ENCODE data around the gene MICAL1.
A peak's percentile ranks its signal among the peaks of the same experiment; 100 is the strongest.
"Not testable (repeated sequence)": the region's sequence is repeated elsewhere in the genome, so short reads cannot be mapped to it uniquely, and the experiment has no call there.

Gene MICAL1

DNA sequence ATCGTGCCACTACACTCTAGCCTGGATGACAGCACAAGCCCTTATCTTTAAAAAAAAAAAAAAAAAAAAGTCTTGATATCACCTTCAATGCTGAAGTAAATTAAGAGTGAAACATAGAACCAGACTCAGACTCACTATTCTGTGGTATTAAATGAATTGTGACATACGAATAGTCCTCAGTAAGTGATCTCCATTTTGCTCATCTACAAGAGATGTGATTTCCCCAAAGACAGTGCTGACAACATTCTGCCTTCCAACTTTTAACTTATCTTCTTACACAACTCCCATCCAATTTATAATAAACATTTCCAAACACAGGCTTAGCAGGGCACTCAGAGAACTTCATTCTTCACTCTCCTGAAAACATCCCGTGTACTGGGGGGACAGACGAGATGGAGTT is 19.4 kb upstream of the MICAL1 start:
- no peak for DNase-seq

DNA sequence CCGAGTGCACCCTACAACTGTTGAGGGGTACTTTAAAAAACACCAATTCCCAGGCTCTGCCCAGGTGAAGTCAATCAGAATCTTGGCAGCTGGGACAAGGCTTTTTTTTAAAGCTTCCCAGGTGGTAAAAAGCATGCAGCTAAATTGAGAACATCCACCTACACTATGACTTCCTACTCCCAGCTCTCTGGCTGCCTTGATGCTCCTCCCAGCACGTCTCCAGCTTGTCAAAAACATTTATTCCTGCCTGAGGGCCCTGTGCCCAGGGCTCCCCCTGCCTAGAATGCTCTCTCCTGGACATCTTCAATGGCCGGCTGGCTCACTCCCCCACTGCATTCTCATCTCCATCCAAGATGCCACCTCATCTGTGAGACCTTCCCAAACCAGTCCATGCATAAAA is 17.5 kb upstream of the MICAL1 start:
- DNase-seq, result no peak

DNA sequence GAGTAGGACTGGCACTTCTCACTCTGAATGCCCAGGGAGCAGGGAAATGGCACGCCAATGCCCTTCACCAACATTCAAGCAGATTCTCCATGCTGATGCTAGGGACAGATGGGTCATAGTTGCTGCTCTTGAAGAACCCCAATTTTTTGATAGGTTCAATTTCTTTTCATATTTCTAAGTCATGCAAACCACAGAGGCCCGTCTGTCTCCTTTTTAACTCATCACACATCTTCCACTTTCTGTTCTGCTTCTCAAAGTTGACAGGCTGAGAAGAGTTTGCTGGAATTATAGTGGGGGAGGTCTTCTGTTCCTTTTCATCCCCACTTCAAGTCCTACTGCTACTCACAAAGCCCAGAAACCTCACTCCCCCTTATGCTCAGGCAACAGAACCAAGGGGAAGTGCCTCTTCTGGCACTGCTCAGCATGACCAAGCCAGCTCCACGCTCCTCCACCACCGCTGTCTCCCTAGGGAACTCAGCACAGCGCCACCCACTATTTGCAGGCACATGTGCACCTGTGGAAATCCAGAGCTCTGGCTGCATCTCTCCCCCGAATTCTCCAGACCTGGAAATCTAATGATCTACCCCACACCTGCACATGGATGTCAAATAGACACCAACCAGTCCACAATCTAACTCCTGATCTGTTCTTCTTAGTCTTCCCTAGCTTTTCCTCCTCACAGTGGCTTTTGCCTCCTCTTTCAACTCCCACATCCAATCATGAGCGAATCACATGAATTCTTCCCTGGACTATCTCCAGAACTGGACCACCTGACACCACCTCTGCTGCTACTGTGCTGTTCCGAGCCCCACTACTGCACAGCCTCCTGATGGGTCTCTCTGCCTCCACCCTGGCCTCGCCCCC is 16.8 kb upstream of the MICAL1 start:
- DNase-seq, result no peak

DNA sequence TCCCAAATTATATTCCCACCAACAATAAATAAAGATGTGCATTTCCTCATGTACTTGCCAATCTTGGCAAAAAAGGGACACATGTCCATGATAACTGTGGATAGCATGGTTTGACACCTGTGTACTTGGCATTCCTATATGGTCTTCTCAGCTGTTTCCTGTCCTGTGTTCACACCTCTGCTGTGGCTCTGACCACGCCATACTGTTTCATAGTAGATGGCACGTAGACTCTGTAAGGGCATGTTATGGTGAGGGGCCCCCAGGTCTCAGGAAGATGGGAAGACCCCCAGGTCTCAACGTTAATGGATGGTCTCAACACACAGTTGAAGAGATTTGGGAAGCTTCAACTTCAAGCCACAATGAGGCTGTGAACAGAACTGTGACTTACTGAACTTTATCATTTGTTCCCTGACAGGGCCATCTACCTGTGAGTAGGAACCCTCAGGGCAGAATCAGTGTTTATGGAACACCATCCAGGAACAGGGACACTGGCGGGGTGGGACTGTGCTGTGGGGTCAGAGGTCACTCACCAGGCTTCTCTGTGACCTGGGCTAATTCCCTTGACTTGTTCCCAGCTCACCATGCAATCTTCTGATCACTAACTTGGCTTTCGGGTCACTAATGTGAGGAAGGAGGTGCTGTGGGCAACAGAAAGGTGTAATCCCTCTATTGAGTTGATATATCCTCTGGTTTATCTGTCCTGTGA is 15.7 kb upstream of the MICAL1 start:
- DNase-seq, result no peak

DNA sequence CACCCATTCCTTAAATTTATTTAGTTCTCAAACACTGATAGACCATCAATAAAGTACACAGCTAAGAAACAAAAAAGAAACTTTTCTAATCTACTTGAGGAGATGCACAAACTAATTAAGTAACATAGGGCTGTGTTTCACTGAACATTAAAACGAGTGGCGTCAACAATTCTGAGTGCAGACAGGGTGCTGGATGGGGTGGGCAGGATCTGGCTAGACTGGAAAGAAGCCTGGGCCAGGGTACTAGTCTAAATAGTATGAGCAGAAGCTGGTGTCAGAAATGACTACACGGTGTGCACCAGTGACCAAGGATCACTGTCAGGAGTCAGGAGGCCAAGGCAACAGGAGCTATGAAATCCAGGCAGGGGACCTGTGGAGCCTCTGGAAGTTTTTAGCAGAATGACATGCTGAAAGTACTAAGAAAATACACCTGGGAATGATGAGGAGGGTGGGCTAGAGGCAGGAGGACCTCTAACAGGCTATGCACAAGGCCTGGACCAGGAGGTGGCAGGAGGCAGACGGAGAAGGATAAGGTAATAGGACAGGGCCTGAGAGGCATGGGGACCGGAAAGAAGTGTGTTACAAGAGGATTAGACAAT is 14.1 kb upstream of the MICAL1 start:
- DNase-seq, result no peak

DNA sequence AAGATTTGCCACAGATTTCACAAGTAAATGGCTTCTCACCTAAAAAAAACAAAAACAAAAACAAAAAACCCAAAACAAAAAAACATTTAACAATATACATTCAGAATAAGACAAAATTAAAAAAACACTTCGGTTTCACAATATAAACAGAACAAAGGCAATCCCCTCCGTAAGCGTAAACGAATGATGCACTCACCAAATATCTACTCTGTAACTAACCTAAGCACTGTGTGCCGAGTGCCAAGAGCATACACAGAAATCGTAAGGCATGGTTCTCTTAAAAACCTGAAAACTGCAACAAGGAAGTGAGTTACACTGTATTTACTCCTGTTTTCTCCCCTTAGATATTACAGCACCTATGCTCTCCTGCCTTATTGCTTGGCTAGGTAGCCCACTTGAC is 12.1 kb upstream of the MICAL1 start:
- DNase-seq, result no peak

DNA sequence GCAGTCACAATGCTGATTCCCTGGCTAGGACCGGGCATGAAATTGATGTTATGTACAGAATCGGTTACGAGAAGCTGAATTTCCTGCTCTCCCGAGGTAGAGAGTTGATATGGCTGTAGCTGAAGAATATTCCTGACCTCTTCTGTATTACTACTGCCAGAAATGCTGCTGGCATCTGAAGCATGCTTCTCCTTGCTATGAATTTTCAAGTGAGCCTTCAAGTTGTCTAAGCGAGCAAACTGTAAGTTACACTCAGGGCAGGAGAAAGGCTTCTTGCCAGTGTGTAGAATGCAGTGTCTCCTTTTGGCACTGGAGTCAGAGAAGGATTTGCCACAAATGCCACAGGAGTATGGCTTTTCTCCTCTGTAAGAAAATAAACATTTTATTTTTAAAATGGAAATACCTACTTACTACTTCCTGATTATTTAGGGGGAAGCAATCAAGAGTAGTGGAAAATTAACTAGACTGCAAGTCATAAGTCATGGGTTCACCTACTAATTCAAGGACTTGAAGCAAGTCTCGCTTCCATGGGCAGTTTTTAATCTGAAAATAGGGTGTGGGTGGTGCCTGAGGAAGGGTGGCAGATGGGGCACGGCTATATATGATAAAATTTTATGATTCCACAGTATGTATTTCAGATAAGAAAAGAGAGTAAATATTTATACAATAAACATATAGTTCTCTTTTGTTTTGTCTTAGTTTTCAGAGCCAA is 10.8 kb upstream of the MICAL1 start:
- DNase-seq, result no peak

DNA sequence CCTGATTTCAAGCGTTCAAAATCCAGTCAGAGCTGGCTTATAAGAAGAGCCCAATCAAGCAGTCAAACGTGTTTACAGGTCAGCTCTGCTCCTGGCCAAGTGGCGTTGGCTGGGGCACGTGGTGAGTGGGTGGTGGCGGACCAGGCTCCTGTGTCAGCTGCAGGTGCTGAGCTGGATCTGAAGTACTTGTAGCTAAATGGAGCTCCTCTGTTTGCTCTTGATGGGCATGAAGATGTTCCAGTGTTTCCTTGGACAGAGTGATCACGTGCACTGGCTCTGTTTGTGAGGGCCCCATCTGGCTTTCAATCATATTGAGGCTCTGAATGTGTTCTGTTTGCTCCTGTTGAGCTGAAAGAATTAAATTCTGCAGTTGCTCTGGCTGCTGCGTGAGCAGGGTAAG is 10.2 kb upstream of the MICAL1 start:
- no peak for DNase-seq

DNA sequence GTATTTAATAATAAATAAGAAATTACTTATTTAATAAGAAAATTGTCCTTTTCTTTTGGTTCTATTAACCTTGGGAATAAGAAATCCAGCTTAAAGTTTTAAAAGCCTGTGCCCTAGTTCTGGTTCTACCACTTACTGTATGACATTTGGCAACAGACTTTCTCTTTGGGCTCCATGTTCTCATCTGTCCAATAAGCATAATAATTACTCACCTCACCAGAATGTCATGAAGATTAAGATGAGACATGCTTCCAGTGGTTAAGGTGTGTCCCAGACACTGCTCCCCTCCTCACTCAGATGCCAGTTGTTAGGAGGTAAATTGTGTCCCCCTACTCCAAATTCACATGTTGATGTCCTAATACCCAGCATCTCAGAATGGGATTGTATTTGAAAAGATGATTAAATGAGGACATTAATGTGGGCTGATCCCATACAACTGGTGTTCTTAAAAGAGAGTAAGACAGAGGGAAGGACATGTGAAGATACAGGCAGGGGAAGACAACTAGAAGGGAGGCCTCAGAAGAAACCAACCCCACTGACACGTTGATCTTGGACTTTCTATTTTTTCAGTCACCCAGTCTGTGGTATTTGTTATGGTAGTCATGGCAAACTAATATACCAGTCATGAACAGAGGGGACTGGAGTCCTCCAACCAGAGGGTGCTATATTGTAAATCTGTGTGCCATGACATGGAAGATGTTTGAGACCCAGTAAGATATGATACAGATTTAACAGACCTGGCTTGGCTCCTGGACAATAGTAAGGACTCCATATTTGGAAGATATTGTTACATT is 6.4 kb upstream of the MICAL1 start:
- DNase-seq, result no peak

DNA sequence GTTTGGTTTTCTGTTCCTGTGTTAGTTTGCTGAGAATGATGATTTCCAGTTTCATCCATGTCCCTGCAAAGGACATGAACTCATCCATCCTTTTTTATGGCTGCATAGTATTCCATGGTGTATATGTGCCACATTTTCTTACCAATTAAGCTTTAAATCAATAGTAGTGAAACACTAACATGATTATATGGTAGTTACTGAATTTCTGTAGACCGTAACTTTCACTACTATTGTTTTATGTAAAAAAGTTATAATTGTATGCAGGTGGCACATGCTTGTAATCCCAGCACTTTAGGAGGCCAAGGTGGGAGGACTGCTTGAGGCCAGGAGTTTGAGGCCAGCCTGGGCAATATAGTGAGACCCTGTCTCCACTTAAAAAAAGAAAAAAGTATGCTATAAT is 5.6 kb upstream of the MICAL1 start:
- DNase-seq, result not testable (repeated sequence)

DNA sequence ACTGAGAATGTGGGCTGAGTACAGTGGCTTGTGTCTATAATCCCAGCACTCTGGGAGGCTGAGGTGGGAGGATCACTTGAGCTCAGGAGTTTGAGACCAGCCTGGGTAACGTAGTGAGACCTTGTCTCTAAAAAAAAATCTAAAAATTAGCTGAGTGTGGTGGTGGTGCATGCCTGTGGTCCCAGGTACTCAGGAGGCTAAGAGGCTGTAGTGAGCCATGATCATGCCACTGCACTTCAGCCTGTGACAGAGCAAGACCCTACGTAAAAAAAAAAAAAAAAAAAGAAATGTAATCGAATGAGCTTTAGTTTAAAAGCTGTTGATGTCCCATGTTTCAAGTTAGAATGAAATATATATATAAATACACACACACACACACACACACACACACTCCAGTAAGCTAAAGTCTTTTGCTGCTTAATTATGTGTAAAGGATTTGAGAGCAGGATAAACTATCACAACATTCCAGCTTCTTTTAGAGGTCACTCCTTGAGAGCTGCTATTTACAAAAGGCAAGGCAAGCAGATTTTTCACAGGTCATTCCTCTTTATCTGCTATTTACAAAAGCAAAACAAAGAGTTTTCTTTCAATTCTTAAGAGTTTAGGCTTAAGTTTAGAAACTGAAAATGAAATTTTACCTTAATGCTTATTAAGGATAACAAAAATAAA is 4.7 kb upstream of the MICAL1 start:
- DNase-seq, result no peak

DNA sequence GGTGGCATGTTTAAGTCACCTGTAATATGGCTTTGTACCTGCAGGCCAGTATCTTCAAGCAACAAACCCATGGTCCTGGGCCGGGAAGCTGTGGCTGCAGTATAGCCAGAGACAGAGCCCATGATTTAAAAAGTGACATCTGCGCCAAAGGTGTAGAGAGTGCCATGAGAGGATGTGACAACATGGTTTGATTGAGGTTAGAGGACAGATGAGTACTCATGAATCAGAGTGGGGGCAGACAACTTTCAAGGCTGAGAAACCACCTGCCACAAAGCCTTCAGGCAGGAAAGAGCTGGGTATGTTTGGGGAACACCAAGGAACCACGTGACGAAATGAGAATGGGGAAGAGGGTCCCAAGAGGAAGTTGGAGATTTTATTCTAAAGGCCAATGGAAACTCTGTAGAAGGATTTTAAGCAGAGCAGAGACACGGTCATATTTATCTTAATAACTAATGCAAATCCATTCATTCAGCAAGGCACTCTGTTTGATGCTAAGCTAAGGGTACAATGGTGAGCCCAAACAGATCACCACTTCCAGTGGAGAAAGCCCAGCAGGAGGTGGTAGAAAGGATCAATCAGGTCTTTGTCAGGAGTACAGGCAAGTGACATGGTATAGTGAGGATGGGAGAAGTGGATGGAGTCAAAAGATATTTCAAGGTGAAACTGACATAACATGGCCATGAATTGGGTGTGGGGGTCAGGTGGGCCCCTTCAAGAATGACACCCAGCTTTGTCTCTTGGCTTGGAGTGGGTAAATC is 3.4 kb upstream of the MICAL1 start:
- no peak for DNase-seq

DNA sequence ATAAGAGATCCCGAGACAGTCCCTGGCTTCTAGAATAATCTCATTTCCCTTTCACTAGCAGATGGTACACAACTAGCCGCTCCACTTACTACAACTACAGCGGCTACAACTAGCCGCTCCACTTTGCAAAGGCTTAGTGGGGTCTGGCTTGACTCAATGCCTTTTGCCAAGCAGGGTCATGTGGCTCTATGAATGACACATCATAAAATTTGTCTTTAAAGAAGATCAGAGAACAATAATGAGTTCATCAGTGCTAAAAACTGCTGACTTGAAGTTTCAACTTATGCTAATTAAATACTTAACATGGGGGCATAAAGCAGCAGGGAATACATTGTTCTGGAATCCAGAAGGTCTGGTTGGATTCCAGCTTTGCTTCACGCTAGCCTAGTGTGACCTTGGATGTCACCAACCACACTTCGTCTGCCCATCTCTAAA is 2.0 kb upstream of the MICAL1 start:
- DNase-seq, result no peak

DNA sequence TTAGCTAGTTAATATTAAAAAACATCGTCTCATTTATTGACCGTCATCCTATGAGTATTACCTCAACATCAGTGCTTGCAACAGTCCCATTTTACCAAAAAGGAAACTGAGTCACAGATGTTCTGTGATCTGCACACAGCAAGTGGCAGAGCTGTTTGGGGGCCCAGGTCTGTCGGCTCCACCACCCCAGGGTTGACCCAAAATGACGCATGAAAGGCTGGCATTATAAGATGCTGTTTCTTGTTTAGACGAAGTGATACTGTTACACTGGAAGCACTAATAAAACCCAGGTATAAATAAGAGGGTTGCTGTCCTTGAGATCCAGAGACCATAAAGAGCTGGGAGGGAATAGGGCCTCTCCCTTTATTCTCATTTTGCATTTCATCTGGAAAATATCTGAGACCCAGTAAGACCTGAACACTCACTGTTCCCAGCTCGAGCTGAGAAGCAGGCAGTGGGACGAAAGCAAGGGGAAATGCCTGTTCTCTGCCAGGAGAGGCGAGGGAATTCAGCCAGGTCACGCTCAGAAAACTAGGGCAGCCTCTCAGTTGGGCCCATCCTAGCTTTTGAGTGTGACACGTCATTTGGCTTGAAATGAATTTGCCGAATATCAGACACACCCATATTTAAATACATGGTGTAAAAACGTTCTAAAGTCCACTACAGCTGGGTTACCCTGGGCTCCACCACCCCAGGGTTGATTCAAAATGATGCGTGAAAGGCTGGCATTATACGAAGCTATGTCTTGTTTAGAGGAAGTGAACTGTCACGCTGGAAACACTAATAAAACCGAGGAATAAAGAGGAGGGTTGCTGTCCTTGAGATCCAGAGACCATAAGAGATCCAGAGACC is 1.4 kb upstream of the MICAL1 start:
- peak; percentile 78 for DNase-seq

DNA sequence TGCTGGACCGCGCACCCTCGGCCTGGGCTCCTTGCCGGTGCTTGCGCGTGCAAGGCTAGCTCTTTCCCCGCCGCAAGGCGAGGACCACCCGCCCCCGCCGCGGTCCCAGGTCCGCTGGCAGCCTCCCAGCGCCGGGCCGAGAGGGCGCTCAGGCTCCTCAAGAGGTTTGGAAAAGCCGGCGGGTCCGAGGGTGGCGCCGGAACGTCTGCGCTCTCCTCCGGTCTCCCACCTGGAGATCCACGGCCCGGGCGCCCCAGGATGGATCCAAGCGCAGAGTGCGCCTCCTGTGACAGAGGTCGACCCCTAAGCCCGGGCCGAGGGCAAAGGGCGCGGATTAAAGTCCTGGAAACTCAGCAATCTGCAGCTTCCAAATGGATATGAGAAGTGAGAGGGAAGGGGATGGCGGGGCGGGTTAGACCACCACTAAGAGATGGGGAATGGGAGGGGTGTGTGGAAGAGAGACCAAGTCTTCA is 575 bp upstream of the MICAL1 start:
- no peak for DNase-seq

DNA sequence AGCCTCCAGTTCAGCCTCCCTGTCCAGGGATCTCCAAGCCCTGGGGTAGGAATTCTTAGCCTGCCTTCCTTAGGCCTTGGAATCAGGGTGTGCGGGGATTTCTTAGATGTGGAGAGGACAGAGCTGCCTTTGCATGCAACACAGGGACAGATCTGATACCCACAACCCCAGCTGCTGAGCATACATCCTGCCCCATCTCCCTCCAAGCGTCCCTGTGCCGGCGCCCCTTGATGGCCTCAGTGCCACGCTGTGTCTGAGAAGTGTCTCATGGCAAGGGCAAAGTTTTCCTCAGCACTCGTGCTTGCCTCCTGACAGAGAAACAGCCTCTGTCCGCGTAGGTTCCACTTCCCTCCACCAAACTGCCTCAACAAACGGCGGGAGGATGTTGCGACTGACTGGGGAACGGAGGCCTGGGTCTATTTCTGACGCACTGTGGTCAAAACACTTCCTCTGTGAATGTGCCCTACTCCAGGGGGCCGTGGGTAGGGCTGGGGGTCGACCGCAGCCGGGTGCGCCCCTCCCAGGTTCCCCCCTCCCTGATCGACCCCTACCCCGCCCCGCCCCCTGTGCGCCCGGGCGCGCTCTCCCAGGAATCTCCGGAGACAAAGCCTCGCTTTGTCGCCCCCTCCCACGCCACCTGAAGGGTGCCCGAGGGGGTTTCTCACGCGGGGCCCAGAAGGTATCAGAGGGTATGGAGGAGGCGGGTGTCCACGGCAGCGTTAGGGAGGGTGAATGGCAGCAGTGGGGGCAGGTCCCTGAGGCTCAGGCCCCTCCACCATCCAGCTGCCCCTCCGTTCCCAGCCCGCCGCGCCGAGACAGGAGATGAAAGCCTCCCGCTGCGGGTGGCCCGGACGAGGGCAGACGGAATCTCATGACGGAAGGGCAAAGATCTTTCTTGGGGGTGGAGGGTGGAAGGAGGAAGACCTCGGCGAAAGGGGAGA is 806 bp downstream of the MICAL1 start:
- no peak for DNase-seq

DNA sequence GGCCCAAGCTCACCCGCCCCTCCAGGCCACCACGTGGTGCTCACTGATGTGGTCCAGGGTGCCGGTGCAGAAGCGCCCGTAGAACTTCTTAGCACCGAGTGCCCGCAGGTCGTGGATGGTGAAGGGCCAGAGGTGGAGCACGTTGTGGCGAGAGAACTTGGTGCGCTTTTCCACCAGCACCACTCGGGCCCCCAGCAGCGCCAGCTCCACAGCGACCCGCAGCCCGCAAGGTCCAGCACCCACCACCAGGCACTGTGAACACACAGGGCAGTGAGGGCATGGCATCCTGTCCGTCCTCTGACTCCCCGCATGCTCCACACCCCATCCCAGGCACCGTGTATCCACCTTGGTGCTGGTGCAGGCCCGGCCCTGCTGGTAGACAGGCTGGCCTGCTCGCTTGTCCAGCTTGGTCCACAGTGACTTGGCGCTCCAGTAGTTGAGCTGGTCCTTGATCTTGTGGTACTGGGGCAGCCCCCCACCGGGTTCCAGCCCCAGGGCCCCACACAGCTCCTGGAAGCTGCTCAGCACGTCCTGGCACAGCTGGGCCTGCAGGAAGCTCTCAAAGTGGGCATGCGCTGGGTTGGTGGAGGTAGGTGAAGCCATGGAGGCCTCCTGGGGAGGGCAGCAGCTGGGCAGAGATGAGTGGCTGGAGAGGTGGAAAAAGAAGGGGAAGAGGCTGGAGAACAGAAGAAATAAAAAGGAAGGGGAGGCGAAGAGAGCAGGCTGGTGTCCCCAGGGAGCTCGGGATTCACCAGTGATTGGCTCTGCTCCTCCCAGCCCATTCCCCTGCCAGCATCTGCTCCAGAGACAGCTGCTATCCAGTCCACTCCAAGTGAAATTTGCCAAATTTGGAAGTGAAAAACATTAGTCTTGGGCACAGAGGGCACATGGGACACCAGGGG is 1.7 kb downstream of the MICAL1 start:
- DNase-seq, result peak; percentile 84

DNA sequence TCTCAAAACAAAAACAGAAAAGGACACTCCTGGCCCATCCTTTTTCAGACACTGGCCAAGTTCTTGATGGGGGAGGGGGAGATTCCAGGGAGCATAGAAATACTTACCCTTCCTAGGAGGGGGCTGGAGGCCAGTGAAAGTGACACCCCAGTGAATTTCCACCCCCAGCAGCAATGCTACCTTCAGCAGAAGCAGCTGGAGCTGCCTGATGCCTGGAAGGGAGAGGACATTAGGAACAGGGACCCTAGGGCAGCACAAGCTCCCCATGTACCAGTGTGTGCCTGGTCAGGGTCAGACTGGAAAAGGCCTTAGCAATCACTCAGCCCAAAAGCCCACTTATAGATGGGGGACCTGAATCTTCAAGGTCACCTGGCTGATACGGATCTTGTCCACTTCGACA is 2.4 kb downstream of the MICAL1 start:
- no peak for DNase-seq

Data from right hindlimb (tissue), 1 donor.